CD4-positive, alpha-beta T cell treated with Interleukin-6 for 4 hours (primary cell): Measurements from ENCODE around the gene MTF1.
"Not testable (repeated sequence)": the region's sequence is repeated elsewhere in the genome, so short reads cannot be mapped to it uniquely, and the experiment has no call there.

Source experiments
- DNase-seq: peaks from one replicate; pipeline ENCODE4 v3.0.0-alpha.2; 2020; ENCODE audit warnings: mixed read lengths

MTF1 gene

DNA sequence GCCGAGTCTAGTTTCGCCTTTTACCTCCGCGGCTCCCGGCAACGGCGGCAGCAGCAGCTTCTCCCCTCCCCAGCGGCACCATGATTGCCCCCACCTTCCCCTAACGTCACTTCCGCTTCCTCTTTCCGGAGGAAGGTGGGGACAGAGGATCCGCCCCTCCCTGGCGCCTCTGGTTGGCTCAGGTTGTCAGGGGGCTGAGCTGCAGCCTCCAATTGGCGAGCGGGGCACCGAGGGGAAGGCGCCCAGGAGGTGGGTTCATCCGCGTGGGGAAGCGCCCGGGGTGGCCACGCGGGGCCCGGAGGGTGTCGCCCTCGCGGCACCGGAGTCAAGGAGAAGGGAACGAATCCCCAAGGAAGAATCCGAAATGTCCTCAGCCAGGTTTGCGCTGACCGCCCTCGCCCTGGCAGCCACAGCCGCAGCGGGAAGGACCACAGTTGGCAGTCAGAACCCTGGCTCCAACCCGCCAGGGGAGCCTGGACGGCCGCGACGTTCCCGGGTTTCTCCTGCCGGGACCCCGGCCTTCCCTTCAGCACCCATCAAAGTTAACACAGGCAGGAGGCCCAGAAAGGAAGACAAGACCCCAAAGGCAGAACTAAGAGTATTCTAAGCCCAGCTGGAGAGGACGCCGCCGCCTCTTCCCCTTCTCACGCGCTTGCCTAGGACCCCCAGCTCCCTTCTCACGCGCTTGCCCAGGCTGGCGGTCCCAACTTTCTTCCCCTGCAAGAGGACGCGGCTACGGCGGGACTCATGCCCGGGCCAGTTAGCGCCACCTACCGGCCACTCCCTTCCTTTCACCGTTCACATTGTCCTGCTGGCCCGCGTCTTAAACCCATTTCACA is at the start of gene MTF1:
Gene MTF1 (minus strand): TSS at position 86 of the 839 bp plus-strand sequence. CDS start 1,934 bp downstream, outside the sequence.
- peak; percentile 98 for DNase-seq

DNA sequence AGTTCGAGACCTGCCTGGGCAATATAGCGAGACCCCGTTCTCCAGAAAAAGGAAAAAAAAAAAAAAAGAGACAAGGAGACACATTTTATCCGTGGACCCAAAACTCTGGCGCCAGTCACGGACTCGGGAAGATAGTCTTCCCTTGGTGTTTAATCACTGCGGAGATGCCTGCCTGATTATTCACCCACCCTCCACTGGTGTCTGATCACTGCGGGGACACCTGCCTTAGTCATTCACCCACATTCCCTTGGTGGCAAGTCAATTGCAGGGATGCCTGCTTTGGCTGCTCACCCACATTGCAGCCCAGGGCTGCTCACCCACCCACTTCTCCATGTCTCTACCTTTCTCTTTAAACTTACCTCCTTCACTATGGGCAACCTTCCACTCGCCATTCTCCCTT is 49.1 kb upstream of the MTF1 start:
- not testable (repeated sequence) for DNase-seq

DNA sequence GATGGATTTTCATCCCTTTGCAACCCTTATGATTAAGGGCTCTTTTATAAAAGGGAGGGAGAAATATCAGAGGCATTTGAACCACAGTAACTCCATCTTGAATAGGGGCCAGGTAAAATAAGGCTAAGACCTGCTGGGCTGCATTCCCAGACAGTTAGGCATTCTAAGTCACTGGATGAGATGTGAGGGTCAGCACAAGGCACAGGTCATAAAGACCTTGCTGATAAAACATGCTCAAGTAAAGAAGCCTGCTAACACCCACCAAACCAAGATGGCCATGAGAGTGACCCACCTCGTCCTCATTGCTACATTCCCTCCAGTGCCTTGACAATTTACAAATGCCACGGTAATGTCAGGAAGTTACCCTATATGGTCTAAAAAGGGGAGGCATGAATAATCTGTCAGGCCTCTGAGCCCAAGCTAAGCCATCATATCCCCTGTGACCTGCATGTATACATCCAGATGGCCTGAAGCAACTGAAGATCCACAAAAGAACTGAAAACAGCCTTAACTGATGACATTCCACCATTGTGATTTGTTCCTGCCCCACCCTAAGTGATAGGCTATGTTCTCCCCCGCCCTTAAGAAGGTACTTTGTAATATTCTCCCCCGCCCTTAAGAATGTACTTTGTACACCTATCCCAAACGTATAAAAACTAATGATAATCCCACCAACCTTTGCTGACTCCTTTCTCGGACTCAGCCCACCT is 48.2 kb upstream of the MTF1 start:
- not testable (repeated sequence) for DNase-seq

DNA sequence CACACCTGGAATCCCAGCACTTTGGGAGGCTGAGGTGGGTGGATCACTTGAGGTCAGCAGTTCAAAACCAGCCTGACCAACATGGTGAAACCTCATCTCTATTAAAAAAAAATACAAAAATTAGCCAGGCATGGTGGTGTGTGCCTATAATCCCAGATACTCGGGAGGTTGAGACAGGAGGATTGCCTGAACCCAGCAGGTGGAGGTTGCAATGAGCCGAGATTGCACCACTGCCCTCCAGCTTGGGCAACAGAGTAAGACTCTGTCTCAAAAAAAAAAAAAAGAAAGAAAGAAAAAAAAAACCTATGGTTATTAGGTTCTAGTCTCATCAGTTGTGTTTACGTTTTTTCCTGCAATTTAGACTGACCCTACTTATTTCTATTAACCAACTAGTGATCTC is 47.2 kb upstream of the MTF1 start:
- DNase-seq = not testable (repeated sequence)

DNA sequence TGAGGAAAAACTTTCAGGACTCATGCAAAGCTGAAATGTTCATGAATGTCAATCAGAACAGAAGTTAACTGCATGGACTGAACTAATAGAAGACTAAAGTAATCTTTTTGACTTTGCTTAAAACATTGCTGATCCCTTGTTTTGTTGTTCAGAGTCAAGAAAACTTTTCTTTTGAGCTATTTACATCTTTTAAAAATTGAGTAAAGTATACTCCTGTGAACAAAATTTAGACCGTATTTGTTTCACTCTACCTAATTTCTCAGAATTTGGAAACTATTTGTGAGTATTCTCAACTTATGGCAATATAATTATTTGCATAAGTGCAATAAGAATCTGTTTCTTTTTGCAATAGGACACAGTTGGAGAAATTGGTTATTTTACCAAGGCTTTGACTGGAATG is 46.3 kb upstream of the MTF1 start:
- DNase-seq = no peak

DNA sequence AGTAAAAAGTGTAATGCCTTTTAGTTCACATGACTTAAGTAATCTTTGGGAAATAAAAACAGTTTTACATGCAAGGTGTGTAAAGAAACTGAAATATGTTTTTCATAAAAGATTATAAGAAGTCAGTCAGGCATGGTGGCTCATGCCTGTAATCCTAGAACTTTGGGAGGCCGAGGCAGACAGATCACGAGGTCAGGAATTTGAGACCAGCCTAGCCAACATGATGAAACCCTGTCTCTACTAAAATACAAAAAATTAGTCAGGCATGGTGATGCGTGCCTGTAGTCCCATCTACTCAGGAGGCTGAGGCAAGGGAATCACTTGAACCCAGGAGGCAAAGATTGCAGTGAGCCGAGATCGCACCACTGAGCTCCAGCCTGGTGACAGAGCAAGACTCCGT is 44.5 kb upstream of the MTF1 start:
- DNase-seq = not testable (repeated sequence)

DNA sequence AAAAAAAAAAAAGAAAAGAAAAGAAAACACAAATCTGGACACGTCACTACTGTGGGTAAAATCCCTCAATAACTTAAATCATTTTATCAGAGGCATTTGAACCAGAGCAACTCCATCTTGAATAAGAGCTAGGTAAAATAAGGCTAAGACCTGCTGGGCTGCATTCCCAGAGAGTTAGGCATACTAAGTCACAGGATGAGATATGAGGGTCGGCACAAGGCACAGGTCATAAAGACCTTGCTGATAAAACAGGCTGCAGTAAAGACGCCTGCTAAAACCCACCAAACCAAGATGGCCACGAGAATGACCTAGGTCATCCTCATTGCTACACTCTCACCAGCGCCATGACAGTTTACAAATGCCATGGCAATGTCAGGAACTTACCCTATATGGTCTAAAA is 43.6 kb upstream of the MTF1 start:
- DNase-seq = no peak

DNA sequence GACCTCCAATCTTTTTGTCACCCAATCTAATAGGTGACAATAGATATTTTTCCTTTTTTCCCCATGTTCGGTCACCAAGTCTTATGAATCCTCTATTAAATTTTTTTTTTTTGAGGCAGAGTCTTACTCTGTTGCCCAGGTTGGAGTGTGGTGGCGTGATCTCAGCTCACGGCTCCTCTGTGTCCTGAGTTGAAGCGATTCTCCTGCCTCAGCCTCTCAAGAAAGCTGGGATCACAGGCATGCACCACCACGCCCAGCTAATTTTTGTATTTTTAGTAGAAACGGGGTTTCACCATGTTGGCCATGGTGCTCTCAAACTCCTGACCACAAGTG is 42.5 kb upstream of the MTF1 start:
- DNase-seq = no peak

DNA sequence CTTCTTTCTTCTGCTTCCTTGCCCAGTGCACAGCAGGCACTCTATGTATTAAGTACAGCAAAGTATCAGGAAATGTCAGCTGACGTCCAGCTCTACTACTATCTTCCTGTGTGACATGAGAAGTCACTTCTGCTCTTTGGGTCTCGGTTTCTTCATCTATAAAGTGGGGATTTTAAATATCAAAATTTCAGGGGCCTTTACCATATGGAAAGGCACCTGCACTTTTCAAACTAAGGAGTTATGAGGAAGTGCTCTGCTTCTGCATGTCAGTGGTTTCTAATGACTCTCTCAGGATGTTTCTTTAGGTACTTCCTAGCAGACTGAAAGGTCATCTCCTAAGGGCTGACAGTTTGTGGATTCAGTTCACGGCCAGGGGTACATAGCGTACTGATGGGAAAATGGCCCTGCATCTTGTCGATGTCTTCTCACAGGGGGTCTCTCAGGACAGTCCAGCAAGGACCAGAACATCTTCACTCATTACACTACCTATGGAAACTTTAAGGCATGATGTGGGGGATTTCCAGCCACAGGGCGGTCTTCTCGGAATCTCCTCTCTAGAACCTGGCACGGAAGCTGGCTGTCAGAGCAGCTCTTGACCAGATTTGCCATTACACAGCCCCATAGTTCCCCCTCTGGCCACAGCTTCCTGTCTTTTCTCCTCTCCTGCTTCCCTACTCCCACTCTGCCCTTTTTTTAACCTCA is 42.0 kb upstream of the MTF1 start:
- DNase-seq = no peak

DNA sequence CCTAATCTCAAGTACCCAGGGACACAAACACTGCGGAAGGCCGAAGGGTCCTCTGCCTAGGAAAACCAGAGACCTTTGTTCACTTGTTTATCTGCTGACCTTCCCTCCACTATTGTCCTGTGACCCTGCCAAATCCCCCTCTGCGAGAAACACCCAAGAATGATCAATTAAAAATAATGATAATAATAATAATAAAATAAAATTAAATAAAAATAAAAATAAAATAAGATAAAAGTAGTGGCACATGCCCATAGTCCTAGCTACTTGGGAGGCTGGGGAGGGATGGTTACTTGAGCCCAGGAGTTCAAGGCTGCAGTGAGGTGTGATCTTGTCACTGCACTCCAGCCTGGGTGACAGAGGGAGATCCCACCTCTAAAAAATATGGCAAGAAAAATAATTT is 38.2 kb upstream of the MTF1 start:
- DNase-seq = not testable (repeated sequence)

DNA sequence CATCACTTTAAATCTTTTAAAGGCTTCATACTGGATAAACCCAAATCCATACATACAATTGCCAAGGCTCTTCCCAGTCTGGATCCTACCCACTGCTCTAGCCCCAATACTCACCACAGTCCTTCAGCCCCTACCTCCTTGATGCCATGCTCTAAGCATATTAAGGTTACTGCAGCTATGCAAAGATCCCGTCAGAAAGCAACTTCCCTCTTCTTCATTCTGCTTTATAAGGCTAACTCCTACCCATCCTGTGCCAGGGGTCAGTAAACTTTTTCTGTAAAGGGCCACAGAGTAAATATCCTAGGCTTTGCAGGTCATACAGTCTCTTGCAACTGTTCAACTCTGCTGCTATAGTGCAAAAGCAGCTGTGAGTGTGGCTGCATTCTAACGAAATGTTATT is 34.3 kb upstream of the MTF1 start:
- DNase-seq = no peak

DNA sequence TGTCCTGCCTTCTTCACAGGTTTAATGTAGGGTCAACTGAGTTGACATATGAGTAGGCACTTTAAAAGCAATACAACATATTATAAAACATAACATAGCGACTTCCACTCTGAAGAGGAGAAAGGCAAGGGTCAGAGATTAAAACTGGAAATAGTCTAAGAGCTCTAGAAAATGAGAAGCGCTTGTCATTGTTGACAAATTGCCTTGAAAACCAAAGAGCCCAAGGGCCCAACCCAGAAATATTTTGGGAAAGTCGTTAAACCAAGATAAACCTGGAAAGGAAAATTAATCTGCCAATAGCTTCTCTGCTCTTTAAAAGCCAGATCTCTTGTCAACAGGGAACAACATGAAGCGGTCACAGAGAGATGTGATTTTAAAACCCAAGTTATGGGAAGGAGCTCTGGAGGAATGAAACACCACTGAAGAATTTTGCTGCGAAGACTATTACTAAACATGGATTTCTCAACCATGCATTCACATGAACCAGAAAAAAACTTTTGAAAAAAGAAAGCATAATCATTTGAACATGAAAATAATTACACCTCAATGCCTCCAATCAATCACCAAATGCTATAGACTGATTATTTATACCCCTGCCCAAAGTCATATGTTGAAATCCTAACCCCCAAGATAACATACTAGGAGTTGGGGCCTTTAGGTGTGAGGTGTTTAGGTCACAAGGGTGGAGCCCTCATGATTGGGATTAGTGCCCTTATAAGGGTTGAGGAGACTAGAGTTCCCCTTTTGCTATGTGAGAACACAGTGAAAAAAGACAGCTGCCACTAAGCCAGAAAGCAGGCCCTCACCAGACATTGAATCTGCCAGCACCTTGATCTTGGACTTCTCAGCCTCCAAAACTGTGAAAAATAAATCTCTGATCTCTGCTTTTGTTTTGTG is 33.0 kb upstream of the MTF1 start:
- no peak for DNase-seq

DNA sequence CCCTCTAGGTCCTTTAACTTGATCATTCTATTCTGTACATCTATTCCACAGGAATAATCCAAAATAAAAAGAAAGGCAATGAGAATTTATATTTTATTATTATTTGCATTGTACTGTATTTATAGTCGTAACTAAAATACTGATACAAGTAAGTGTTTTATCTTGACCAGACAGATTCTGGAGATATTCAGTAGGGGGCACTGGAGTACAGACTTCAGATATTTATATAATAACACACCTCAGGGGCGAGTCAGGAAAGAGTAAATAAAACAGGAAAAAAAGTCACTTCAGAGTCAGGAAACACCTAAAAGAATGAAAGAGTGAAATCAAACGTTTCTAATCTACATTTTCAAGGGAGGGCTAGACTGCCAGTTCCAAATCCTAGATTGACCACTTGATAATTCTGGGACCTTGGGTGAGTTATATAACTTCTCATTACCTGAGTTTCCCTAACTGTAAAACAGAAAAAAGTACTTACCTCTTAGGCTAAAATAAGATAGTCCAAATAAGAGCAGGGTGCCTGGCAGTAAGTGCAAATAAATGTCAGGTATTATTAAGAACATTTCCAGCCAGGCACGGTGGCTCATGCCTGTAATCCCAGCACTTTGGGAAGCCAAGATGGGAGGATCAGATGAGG is 31.1 kb upstream of the MTF1 start:
- no peak for DNase-seq

DNA sequence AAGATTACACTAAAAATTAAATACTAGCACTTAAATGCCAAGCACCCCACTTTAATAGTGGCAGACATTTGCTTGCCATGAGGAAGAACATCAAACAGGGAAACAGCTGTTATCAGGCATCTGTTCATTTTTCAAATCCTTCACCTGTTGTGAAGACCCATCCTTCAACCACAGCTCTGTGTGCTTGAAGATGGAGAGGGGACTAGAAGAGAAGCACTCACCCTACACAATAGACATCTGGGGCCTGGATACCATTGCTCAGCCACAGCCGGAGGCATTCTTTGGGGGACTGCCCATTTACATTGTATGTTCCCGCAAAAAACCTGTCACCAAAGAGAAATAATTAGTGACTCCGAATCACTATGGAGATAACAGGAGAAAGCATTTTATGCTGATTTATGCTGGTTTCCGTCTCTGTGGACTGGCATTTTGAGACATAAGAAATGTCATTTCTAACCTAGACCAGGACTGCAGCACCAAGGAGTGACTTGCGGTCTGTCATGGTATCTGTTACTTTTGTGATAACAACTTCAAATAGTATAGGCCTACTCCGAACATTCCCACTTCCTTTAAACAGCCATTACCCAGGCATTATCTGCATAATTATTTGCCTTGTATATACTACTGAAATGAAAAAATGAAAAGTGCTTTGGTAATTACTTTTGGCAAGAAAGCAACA is 28.8 kb upstream of the MTF1 start:
- DNase-seq = no peak

DNA sequence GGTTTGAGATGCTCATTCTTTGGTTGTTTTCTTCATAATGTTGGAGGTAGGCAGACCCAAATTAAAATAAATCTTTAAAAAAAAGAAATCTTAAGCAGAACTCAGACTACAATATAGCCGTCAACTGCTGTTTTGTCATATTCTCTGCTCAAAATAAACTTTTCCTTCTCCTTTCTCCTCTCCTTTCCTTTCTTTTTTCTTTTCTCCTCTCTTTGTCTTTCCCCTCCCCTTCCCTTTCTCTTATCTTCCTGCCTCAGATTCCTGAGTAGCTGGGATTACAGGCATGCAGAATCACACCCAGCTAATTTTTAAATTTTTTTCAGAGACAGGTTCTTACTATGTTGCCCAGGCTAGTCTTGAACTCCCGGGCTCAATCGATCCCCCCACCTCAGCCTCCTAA is 24.8 kb upstream of the MTF1 start:
- DNase-seq = no peak

DNA sequence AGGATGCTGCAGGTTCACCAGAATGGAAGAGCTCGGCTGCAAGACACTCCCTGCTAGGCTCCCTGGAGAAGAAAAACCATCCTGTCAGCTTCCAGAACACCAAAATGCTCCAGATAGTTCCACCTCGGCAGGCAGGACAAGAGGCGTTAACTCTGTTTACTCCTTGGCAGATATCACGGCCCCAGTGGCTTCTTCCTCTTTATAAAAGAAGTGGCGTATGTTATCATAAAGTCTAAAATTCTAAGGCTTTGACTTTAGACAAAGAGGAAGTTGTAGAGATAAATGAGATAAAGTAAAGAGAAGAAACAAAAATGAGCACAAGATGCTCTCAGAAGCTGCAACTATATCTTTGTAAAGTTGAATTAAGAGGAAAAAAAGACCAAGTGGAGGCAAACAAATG is 24.3 kb upstream of the MTF1 start:
- DNase-seq = no peak

DNA sequence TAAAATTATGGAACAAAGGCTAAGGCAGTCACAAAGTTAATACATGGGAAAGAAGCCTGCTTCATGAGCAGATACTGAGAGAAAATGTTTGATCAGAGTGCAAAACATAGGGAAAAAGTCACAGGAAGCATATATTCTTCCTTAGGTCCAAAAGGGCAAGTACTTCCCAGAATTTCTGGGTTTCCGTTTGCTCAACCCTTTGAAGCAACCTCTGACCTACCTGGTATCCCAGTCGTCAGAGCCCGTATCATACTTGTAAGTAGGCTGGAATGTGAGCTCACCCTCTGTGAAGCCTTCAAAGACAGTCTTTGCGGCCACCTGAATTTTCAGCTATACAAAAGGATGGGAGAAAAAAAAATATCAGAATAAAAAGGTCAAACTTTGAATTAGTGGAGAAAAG is 20.5 kb upstream of the MTF1 start:
- DNase-seq = no peak

DNA sequence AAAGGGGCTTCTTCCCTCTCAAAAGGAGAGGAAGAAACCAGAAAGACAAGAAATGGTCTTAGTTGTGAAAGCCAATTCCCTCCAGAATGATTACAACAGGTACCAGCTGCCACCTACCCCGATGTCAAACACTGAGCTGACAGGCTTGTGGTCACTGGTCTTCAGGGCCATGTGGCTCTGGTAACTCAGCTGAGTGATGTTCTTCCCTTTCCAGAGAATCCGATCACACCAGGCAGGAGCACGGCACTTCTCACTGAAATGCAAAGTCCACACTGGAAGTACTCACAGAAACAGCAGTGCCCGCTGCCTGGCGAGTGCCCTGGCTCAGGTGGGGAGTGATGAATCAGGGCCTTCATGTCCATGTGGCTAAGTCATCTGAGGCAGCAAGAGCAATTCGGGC is 18.7 kb upstream of the MTF1 start:
- DNase-seq = no peak

DNA sequence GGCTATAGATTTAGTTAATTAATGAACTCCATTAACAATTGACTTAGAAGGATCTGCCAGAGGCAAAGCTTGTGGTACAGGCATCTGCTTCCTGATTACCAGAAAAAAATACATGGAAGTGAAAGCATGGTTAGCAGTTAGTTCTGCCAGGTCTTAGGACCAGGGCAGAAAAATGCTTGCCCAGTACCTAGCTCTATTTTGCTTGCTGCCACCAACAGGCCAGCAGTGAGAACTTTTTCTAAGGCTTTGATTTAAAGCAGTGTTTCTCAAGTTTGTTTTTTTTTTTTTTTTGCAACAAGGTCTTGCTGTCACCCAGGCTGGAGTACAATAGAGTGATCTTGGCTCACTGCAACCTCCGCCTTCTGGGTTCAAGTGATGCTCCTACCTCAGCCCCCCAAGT is 16.4 kb upstream of the MTF1 start:
- no peak for DNase-seq

DNA sequence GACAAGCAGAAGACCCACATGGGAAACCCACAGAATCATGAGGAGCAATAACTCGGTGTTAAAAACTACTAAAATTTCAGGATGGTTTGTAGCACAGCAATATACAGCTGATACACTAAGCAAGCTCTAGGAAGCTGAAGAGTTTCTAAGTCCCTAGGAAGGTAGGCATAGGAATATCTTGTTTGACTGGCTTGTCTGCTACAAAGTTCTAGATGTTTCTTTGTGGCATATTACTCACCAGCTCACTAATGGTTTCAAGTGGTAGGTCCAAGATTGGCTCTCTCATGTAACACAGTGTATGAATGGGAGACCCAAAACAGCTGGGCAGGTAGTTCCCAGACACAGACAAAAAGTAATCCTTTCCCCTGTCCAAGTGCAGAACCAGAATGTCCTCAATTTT is 13.3 kb upstream of the MTF1 start:
- no peak for DNase-seq

DNA sequence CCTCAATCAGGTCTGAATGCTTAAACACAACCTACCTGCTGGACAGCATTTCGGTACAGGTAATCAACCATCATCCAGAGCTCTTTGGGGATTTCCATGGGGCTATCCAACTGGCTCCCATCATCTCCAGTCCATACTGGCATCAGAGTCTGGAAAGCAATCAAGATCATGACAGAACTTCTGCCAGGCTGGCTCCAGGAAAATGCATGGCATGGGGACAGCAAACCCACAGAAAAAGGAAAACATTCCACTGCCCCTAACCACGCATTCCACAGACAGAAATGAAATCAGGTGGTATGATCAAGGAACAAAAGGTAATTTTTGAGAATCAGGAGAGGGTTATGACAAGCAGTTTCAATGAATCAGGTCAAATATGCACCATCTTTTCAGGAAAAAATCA is 9.1 kb upstream of the MTF1 start:
- no peak for DNase-seq

DNA sequence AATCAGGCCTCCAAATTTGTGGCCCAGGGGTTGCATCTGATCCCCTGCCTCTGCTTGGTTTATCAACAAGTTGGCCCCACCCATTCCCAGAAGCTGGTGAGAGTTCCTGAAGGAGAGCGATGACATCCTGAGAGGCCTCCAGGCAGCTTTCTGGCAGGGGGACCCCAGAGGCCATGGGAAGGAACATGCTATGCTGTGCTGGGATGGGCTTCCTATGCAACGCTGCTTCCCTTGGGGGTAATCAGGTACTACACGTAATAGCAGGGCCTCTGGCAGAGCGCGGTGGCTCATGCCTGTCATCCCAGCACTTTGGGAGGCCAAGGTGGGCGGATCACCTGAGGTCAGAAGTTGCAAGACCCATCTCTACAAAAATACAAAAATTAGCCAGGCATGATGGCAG is 8.4 kb upstream of the MTF1 start:
- no peak for DNase-seq
